ENCODE measurements around the gene BTG3.

The BTG3 gene

GRCh38 chr21:17548262-17548661 lies 64.4 kb downstream of the BTG3 start:
- TF ChIP-seq CTCF (IDR thresholded peaks at IDR 0.05; ENCODE audit: borderline replicate concordance, control extremely low read depth, extremely low read depth, insufficient read depth, missing control alignments) = no peak
- DNase-seq (ENCODE audit: low spot score) = no peak
- in situ Hi-C loops (cut with MboI; ENCODE audit: low sequenced_read_pairs, unreplicated experiment) = no loop called here

- TF ChIP-seq CTCF (IDR thresholded peaks at IDR 0.05; ENCODE audit: borderline replicate concordance, control extremely low read depth, extremely low read depth, insufficient read depth, missing control alignments) = no peak
- DNase-seq (ENCODE audit: low spot score) = no peak
- in situ Hi-C loops (cut with MboI; ENCODE audit: low sequenced_read_pairs, unreplicated experiment) = no loop called here
These were observed 67.7 kb downstream of the BTG3 start for GRCh38 chr21:17545007-17545406.
